PFSK-1 (cell line): ENCODE data around the gene IFIT5.

Experiments used
- FOXP2 ChIP-seq: optimal IDR thresholded peaks from 2 replicates; pipeline ENCODE3; 2011; ENCODE audit warnings: borderline replicate concordance, control low read depth, inconsistent platforms; ENCODE audit not compliant: insufficient read depth; ENCODE audit errors: extremely low read length, extremely low read depth
- POLR2AphosphoS5 ChIP-seq: IDR thresholded peaks from 2 replicates; pipeline ENCODE4 v1.6.1; 2012; ENCODE audit warnings: low read depth, mild to moderate bottlenecking, control low read depth, low read length, moderate library complexity
- SIN3A ChIP-seq: IDR thresholded peaks from 2 replicates; pipeline ENCODE4 v1.6.1; 2012; ENCODE audit warnings: mild to moderate bottlenecking, low read length, moderate library complexity, borderline replicate concordance; ENCODE audit not compliant: insufficient read depth
- TAF1 ChIP-seq: IDR thresholded peaks from 2 replicates; pipeline ENCODE4 v1.6.1; 2012; ENCODE audit warnings: low read length, control low read depth, borderline replicate concordance; ENCODE audit not compliant: insufficient read depth
- TF ChIP-seq, protein P1 (sequence below), 2 experiments: IDR thresholded peaks; 2 replicates each; pipeline versions ENCODE4 v1.6.1 to v1.8.0; 2011 to 2012; ENCODE audit warnings: low read depth in 2 of 2, low read length in 2 of 2, control low read depth in 1 of 2, inconsistent platforms in 1 of 2, mild to moderate bottlenecking in 1 of 2, moderate library complexity in 1 of 2; ENCODE audit not compliant: insufficient read depth in 1 of 2

The IFIT5 gene

DNA sequence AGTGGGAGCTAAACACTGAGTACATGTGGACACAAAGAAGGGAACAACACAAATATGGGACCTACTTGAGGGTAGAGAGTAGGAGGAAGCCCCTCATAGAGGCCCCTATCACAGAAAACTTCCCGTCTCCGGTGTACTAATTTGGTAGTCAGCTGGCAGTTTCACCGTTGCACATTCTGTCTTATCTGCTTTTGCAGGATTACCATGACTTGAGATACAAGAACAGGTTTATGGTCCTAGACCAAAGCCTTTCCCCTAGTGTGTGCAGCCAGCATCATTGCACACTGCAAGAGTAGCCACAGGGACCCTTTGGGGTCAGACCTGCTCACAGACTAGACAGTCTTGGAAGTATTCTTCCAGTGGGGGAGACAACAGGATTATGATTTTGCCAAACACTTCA, 42.4 kb upstream of the IFIT5 start:
- no peak for TF ChIP-seq TAF1
- no peak for TF ChIP-seq POLR2AphosphoS5
- TF ChIP-seq, protein P1, sequence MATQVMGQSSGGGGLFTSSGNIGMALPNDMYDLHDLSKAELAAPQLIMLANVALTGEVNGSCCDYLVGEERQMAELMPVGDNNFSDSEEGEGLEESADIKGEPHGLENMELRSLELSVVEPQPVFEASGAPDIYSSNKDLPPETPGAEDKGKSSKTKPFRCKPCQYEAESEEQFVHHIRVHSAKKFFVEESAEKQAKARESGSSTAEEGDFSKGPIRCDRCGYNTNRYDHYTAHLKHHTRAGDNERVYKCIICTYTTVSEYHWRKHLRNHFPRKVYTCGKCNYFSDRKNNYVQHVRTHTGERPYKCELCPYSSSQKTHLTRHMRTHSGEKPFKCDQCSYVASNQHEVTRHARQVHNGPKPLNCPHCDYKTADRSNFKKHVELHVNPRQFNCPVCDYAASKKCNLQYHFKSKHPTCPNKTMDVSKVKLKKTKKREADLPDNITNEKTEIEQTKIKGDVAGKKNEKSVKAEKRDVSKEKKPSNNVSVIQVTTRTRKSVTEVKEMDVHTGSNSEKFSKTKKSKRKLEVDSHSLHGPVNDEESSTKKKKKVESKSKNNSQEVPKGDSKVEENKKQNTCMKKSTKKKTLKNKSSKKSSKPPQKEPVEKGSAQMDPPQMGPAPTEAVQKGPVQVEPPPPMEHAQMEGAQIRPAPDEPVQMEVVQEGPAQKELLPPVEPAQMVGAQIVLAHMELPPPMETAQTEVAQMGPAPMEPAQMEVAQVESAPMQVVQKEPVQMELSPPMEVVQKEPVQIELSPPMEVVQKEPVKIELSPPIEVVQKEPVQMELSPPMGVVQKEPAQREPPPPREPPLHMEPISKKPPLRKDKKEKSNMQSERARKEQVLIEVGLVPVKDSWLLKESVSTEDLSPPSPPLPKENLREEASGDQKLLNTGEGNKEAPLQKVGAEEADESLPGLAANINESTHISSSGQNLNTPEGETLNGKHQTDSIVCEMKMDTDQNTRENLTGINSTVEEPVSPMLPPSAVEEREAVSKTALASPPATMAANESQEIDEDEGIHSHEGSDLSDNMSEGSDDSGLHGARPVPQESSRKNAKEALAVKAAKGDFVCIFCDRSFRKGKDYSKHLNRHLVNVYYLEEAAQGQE (IDR thresholded peaks at IDR 0.05; ENCODE audit: insufficient read depth in 1 of 2, low read depth in 2 of 2, low read length in 2 of 2), result no peak
- no peak for TF ChIP-seq SIN3A
- no peak for TF ChIP-seq FOXP2

- TF ChIP-seq, protein P1 (IDR thresholded peaks at IDR 0.05; ENCODE audit: insufficient read depth in 1 of 2, low read depth in 2 of 2, low read length in 2 of 2), result no peak
- TF ChIP-seq SIN3A, result peak; percentile 64; the same call in 1 of the 2 replicates
Observed at GRCh38 chr10:89373916-89374711, 40.3 kb upstream of the IFIT5 start.

- TF ChIP-seq SIN3A (no peak), FOXP2 (no peak), POLR2AphosphoS5 (no peak), TAF1 (no peak)
- TF ChIP-seq, protein P1 (IDR thresholded peaks at IDR 0.05; ENCODE audit: insufficient read depth in 1 of 2, low read depth in 2 of 2, low read length in 2 of 2), result no peak
Observed at GRCh38 chr10:89374713-89375141, 39.6 kb upstream of the IFIT5 start.

GRCh38 chr10:89377705-89378637, 36.4 kb upstream of the IFIT5 start, which contains the start of gene IFIT1B:
Gene IFIT1B, plus strand, starts transcription at chr10:89378056. Its CDS starts 80 bp downstream, at chr10:89378136.
- no peak for TF ChIP-seq POLR2AphosphoS5
- TF ChIP-seq, protein P1 (IDR thresholded peaks at IDR 0.05; ENCODE audit: insufficient read depth in 1 of 2, low read depth in 2 of 2, low read length in 2 of 2), result peak in 1 of 2 experiments; percentile 69; a peak in 2 of 4 replicates
